ACHN (cell line): Measurements from ENCODE around the gene S100A3.

Source experiments
- DNase-seq: peaks from one replicate; pipeline ENCODE4 v3.0.0-alpha.2; 2015
- in situ Hi-C: cut with HindIII; loops from 2 replicates; pipeline ENCODE4 v1.10.0; 2017; ENCODE audit warnings: low sequenced_read_pairs, low pct_ligation_motif_present, low pct_unique_long_range_greater_than_20kb

S100A3 gene

GRCh38 chr1:153553830-153554541 lies 4.9 kb upstream of the S100A3 start:
- DNase-seq, result no peak
- in situ Hi-C loops, result no loop called here

GRCh38 chr1:153553096-153553495 lies 4.0 kb upstream of the S100A3 start:
- in situ Hi-C loops, result no loop called here
- no peak for DNase-seq

- in situ Hi-C loops, result no loop called here
- DNase-seq, result peak; percentile 34
These were observed 3.3 kb upstream of the S100A3 start for GRCh38 chr1:153552335-153552734.

- no peak for DNase-seq
- in situ Hi-C loops, result no loop called here
These were observed 1.9 kb upstream of the S100A3 start for GRCh38 chr1:153550827-153551500.

GRCh38 chr1:153550398-153550758 lies 1.3 kb upstream of the S100A3 start:
- DNase-seq, result no peak

GRCh38 chr1:153549741-153550397 lies 811 bp upstream of the S100A3 start:
- no peak for DNase-seq
- in situ Hi-C loops, result no loop called here

More at GRCh38 chr1:153550398-153550758, 1.3 kb upstream of the S100A3 start:
- in situ Hi-C loops, result no loop called here

GRCh38 chr1:153547560-153548551 lies 1.2 kb downstream of the S100A3 start:
- in situ Hi-C loops, result no loop called here
- DNase-seq, result no peak

- in situ Hi-C loops, result no loop called here
These were observed 2.1 kb downstream of the S100A3 start for GRCh38 chr1:153546796-153547559.

GRCh38 chr1:153546371-153546770 lies 2.7 kb downstream of the S100A3 start:
- no peak for DNase-seq
- in situ Hi-C loops, result no loop called here

More at GRCh38 chr1:153546796-153547559, 2.1 kb downstream of the S100A3 start:
- no peak for DNase-seq

GRCh38 chr1:153545067-153546055 lies 3.7 kb downstream of the S100A3 start, which contains the start of gene S100A4:
S100A4 (minus strand) TSS chr1:153545806; CDS start chr1:153544794, 1,012 bp downstream.
- in situ Hi-C loops, result no loop called here
- peak; percentile 96 for DNase-seq

GRCh38 chr1:153544453-153545066 lies 4.5 kb downstream of the S100A3 start:
- no peak for DNase-seq
- in situ Hi-C loops, result no loop called here

GRCh38 chr1:153543736-153544135 lies 5.3 kb downstream of the S100A3 start:
- in situ Hi-C loops, result no loop called here
- DNase-seq, result no peak

GRCh38 chr1:153542956-153543711 lies 5.9 kb downstream of the S100A3 start:
- DNase-seq, result no peak
- in situ Hi-C loops, result no loop called here

- no peak for DNase-seq
- in situ Hi-C loops, result no loop called here
These were observed 7.1 kb downstream of the S100A3 start for GRCh38 chr1:153541641-153542590.
